Stimulated activated CD4-positive, alpha-beta T cell treated with anti-CD3 and anti-CD28 coated beads, Interleukin-12 subunit alpha, Interleukin-12 subunit beta, amount 100 ng/mL, for 48 hours (primary cell): ENCODE data around the gene ZNF532.
"Not testable (repeated sequence)": the region's sequence is repeated elsewhere in the genome, so short reads cannot be mapped to it uniquely, and the experiment has no call there.

Experiments
- DNase-seq, 3 donors: peaks; one replicate each; pipeline ENCODE4 v3.0.0-alpha.2; 2020; ENCODE audit warnings: low read depth in 2 of 3, low spot score in 1 of 3

ZNF532 gene

GRCh38 chr18:58901143-58901542 is 36.5 kb downstream of the ZNF532 start:
- no peak for DNase-seq

DNA sequence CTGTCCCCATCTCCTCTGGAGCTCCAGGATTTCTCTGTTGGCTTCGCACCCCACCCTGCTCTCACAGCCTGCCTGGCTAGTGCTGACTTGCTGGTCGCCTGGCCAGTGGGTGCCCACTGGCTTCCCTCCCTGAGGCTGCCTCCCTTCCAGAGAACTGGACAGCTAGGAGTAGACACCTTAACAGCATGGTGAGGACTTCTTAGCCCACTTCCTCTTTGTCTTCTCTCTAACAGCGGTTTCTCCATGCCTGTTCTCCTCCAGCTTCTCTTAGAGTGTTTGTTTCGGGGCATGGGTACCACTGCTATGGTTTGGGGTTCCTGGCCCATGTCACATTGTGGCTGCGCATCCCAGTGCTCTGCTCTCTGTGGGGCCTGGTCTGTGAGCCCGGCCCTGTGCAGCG is 37.1 kb downstream of the ZNF532 start:
- DNase-seq: no peak

- DNase-seq: no peak
Observed at GRCh38 chr18:58902961-58903360, 38.3 kb downstream of the ZNF532 start.

DNA sequence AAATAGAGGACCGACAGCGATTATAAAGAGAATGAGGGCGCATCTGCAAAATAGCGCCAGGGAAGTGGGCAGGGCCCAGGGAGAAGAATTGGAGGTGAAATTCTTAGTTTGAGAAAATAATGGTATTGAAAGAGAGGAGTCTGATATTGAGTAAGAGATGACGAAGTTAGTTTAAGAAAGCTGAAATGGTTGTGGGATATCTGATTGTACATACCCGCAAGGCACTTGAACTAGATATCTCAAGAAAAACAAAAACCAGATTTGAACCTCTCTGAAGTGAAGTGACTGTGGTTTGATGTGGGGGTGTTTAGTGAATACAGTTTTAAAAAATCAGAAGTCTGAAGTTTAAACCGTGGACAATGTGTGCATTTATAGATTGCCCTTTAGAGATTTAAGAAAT is 38.9 kb downstream of the ZNF532 start:
- no peak for DNase-seq

DNA sequence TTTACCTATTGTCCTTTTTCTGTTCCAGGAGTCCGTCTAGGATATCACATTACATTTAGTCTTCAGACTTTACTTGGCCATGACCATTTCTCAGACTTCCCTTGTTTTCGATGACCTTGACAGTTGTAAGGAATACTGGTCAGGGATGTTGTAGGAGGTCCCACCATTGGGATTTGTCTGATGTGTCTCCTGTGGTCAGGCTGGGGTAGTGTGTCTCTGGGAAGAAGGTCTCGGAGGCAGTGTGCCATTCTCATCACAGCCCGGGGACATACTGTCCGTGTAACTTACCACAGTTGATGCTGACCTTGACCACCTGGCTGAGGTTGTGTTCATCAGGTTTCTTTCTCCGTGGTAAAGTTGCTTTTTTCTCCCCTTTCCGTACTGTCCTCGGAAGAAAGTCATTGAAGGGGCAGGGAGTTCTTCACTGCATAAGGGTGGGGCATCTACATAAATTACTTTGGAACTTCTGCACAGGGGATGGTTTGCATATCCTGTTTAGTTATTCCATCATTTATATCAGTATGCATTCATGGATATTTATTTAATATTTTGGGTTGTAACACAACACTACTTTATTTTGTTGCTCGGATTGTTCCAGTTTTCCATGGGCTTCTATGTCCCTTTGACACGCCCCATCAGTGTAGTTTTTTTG is 41.2 kb downstream of the ZNF532 start:
- DNase-seq: no peak

- no peak for DNase-seq
Observed at GRCh38 chr18:58908006-58908405, 43.3 kb downstream of the ZNF532 start.

DNA sequence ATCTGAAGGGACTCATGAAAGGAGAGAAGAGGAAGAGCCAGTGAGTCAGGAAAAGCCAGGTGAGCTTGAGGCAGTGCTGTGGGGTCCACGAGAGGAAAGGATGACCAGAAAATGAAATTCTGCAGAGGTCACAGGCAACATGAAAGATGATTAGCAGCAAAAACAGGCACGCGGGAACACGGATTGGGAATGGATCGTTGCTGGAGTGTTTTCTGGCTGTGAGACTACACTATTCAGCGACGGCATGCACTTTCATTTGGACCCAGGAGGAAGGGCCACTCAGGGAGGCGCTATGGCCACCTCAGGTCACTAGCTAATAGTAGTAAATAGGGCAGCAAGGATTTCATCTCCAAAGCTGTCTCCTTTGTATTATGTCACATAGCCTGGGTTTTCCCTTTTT is 44.8 kb downstream of the ZNF532 start:
- DNase-seq: no peak

DNA sequence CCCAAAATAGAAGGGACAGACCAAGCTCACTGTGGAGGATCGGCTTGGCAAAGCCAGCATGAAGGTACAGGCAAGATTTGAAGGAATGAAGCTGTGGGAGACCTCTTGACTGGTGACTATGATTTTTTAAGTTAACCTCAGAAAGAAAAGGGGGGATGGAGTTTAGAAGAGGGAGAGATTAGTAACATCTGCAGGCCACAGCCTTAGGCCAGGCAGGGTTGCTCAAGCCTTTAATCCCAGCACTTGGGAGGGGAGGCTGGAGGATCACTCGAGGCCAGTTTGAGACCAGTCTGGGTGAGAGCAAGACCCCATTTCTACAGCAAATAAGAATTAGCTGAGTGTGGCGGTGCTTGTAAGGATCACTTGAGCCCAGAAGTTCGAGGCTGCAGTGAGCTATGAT is 46.6 kb downstream of the ZNF532 start:
- DNase-seq: no peak

DNA sequence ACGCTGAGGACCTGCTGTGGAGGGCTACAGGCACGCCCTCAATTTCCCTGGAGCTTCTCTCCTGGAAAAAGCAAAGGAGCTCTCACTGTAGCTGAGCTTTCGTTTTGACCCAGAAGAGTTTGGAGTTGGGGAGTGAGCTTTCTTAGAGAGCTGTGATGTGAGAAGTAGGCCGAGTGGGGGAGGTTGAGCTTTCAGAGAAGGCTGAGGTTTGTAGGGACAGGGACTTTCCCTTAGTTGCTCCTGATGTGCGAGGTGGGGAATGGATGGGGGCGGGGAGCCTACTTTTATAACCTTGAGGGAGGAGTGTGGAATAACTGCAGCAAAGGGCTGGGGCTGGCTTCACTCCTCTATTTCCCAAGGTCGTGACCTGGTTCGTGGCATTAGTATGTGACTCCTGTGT is 47.1 kb downstream of the ZNF532 start:
- DNase-seq: no peak

GRCh38 chr18:58915006-58915799 is 50.5 kb downstream of the ZNF532 start:
- DNase-seq: no peak

DNA sequence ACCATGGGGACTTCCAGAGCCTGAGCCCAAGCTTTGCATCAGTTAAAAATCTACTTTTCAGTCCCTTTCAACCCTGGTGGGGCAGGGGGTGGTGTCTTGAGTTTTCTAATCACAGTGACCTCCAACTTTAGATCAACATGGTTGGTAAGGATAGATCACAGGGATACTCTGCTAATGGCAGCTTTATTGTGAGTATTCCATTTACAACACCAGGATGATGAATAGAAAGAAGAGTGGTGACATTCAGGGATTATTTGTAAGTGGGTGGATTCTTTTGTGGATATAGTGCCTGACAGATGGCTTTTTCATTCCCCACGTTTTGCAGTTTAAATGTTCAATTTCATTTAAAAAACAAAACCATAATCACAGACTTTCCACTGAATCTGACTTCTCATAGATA is 51.3 kb downstream of the ZNF532 start:
- DNase-seq: no peak

- not testable (repeated sequence) for DNase-seq
Observed at GRCh38 chr18:58919934-58920333, 55.3 kb downstream of the ZNF532 start.

- no peak for DNase-seq
Observed at GRCh38 chr18:58922995-58923394, 58.3 kb downstream of the ZNF532 start.

- DNase-seq: no peak
Observed at GRCh38 chr18:58924473-58924872, 59.8 kb downstream of the ZNF532 start.

DNA sequence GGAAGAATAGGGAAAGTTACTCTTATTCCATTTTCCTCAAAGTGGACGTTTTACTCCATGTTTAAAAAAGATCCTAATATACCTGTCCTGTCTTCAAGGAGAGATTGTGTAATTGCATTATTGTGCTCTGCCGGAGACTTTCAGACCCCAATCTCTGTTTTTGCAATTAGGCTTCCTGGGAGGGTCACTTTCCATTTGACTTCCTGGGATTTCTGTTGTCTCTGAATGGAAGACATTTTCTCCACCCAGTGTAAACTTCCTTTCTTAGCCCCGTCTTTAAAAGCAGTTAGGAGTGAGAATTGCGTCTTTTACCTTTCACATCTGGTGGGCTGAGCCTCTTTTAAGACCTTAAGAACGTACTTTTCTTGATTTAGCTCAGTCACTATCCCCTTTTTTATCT is 63.0 kb downstream of the ZNF532 start:
- no peak for DNase-seq

DNA sequence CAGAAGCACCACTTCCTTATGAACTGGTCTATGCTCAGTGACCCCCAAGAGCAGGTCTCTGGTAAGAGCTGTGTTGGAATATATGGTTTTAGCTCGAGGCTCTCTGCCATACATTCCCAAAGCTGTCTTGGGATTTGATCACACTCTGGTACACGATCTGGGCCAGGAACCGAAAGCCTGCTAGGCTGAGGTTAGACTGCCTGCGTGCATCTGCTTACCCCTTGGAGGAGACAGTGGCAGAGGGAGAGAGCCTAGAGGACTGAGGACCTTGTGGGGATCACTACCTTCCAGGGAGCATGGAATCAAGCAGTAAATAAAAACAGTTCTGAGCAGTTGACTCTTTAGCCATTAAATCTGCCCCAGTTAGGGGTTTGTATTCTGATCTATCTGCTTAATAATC is 63.7 kb downstream of the ZNF532 start:
- DNase-seq: no peak

GRCh38 chr18:58929206-58929605 is 64.5 kb downstream of the ZNF532 start:
- no peak for DNase-seq

GRCh38 chr18:58934356-58934755 is 69.7 kb downstream of the ZNF532 start:
- no peak for DNase-seq

DNA sequence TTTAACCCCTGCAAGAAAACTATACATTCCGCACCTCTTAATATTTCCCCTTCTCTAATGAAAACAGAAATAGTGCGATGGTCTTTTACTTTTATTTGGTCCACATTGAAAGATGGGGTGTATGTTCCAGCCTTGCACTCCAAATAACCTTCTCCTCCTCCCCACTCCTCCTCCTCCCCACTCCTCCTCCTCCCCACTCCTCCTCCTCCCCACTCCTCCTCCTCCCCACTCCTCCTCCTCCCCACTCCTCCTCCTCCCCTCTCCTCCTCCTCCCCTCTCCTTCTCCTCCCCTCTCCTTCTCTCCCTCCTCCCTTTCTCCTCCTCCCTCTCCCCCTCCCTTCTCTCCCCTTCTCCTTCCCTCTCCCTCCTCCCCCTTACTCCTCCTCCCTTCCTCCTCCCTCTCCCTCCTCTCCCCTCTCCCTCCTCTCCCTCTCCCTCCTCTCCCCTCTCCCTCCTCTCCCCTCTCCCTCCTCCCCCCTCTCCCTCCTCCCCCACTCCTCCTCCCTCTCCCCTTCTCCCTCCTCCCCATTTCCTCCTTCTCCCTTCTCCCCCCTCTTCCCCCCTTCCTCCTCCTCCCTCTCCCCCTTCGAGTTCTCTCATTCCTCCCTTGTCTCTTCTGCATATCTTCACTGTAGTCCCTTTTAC is 70.4 kb downstream of the ZNF532 start:
- no peak for DNase-seq

DNA sequence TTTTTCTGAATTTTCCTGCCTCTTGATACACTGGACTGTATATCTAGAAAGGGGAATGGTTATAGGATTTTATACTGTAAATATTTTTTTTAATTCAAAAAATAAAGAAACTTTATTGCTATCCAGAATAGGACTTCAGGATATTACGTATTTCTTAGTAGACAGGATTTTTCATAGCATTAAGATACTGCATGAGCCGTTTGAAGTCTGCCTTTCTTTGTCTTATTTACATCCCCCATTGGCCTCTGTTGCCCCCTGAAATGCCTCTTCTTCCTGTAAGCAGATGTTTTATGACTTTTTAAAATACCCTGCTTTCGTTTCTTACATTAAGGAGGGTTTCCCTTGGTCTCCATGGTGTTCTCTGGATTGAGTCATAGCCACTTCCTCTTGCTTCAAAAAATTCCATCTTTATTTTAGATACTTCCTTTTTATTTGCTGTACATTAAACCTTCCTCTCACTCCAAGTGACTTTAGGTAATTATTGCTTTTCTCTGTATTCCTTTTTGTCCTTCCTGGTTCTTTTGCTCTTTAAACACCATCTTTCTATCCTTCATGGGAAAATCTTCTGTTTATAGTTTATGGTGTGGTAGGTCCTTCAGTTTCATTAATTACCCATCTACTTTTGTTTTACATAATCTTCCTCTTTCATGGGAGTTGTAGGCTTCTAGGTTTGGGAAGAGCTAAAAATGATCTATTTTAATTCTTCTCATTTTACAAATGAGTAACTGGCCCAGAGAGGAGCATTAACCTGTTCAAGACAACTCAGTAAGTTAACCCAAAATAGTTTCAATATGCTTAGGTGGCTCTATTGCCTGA is 72.6 kb downstream of the ZNF532 start:
- no peak for DNase-seq

DNA sequence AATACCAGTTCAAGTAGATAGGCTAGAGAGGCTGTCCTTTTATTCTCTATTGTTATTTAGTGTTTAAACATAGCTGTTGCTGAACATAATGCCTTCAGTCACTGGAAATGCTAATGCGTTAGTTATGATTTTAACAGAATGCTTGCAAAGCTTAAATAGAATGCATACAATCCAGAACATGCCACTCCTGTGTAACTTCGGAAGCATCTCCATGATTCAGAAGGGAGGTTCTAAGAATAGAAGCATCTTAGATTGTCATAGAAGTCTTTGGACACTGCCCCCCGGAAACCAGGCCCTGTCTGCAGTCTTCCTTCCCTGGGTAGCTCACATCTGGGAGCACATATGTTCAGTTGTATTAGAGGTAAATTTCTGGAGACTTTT is 73.2 kb downstream of the ZNF532 start:
- DNase-seq: no peak
